ENCODE results near the gene PHLDA3. TPM values are rescaled to one million over a fixed set of nuclear protein-coding genes. Genes with fewer than 3 reads are reported as not detected.

The PHLDA3 gene
- total RNA-seq = 10 to 100 TPM; 18.6 to 22.7 TPM
- polyA plus RNA-seq = 1.0 TPM

GRCh38 chr1:201468844-201469644, at the start of gene PHLDA3:
Gene PHLDA3, minus strand, starts transcription at chr1:201469188. Its CDS starts 402 bp downstream, at chr1:201468786.
- peak within 1 kb of the TSS; percentile 44 to 67 (median 56) for H3K4me3 Mint-ChIP-seq
- H3K27me3 Mint-ChIP-seq = peaks cover 22 to 60% of the 10 kb centered on the region in 2 donors
- no peak for DNase-seq
- no peaks in the 10 kb centered on the region for H3K9me3 Mint-ChIP-seq
- CTCF ChIA-PET = interaction anchor here (1.1 kb wide), 1 partner anchor 12 kb away, joined by 3 read pairs; no protein-coding TSS in a partner anchor
- H3K36me3 Mint-ChIP-seq = no peaks in the 10 kb centered on the region
- Histone ChIP-seq H3K27me3 (ENCODE audit: insufficient read depth, low read length, poor library complexity, severe bottlenecking) (peaks cover 9% of the 10 kb centered on the region), H3K4me1 (ENCODE audit: insufficient read depth, low read length) (no peaks in the 10 kb centered on the region), H3K9me3 (ENCODE audit: low read length) (no peaks in the 10 kb centered on the region), H3K4me3 (ENCODE audit: low read length) (no peak within 1 kb of the TSS), H3K27ac (ENCODE audit: low read depth, low read length) (no peak within 1 kb of the TSS), H3K36me3 (ENCODE audit: insufficient read depth, low read length) (no peaks in the 10 kb centered on the region)
- POLR2A ChIA-PET = no interaction called here
- H3K27ac Mint-ChIP-seq = peak within 1 kb of the TSS in 1 of 8 donors; percentile 81
- peaks cover 5 to 10% (median 6%) of the 10 kb centered on the region in 3 donors for H3K4me1 Mint-ChIP-seq

- H3K27me3 Mint-ChIP-seq = peaks cover 0 to 1% of the 10 kb centered on the region in 2 donors
- Histone ChIP-seq H3K27ac (ENCODE audit: low read depth, low read length) (no peak overlapping the region), H3K36me3 (ENCODE audit: insufficient read depth, low read length) (no peaks in the 10 kb centered on the region), H3K4me3 (ENCODE audit: low read length) (no peak overlapping the region), H3K4me1 (ENCODE audit: insufficient read depth, low read length) (no peaks in the 10 kb centered on the region), H3K27me3 (ENCODE audit: insufficient read depth, low read length, poor library complexity, severe bottlenecking) (no peaks in the 10 kb centered on the region), H3K9me3 (ENCODE audit: low read length) (no peaks in the 10 kb centered on the region)
- H3K36me3 Mint-ChIP-seq = peaks cover 11 to 23% (median 15%) of the 10 kb centered on the region in 3 donors
- CTCF ChIA-PET = interaction anchor here (19.3 kb wide), 1 partner anchor 36 kb away, joined by 406 read pairs; no protein-coding TSS in a partner anchor
- peaks cover 0 to 2% (median 0%) of the 10 kb centered on the region in 5 donors for H3K9me3 Mint-ChIP-seq
- no peak for DNase-seq
- H3K27ac Mint-ChIP-seq = no peak overlapping the region
- no peak overlapping the region for H3K4me3 Mint-ChIP-seq
- peaks cover 0 to 1% (median under 1%) of the 10 kb centered on the region in 3 donors for H3K4me1 Mint-ChIP-seq
- POLR2A ChIA-PET = no interaction called here
These were observed 49.1 kb upstream of the PHLDA3 start for GRCh38 chr1:201518071-201518470.

- no peak overlapping the region for H3K4me3 Mint-ChIP-seq
These were observed 48.6 kb upstream of the PHLDA3 start for GRCh38 chr1:201517631-201518030.

GRCh38 chr1:201516511-201517127, 47.6 kb upstream of the PHLDA3 start:
- no peak for DNase-seq
- no peak overlapping the region for H3K4me3 Mint-ChIP-seq
- H3K36me3 Mint-ChIP-seq = peaks cover 5 to 16% (median 6%) of the 10 kb centered on the region in 3 donors
- H3K4me1 ChIP-seq (ENCODE audit: insufficient read depth, low read length) = no peaks in the 10 kb centered on the region
- H3K36me3 ChIP-seq (ENCODE audit: insufficient read depth, low read length) = no peaks in the 10 kb centered on the region
- peaks cover 0 to 1% of the 10 kb centered on the region in 2 donors for H3K27me3 Mint-ChIP-seq
- H3K27me3 ChIP-seq (ENCODE audit: insufficient read depth, low read length, poor library complexity, severe bottlenecking) = no peaks in the 10 kb centered on the region
- ChIA-PET POLR2A (no interaction called here), CTCF (interaction anchor here (1.2 to 19.3 kb wide), 4 partner anchors 9 to 69 kb away, joined by 3 to 406 read pairs (median 6); partner anchors contain the start of gene CSRP1)
- peaks cover 0 to 4% (median 2%) of the 10 kb centered on the region in 3 donors for H3K4me1 Mint-ChIP-seq
- H3K27ac Mint-ChIP-seq = peak overlapping the region in 2 of 8 donors; percentile 30 to 71
- H3K9me3 ChIP-seq (ENCODE audit: low read length) = no peaks in the 10 kb centered on the region
- no peaks in the 10 kb centered on the region for H3K9me3 Mint-ChIP-seq
- no peak overlapping the region for H3K27ac ChIP-seq (ENCODE audit: low read depth, low read length)
- no peak overlapping the region for H3K4me3 ChIP-seq (ENCODE audit: low read length)

More at GRCh38 chr1:201517631-201518030, 48.6 kb upstream of the PHLDA3 start:
- peaks cover 11 to 23% (median 14%) of the 10 kb centered on the region in 3 donors for H3K36me3 Mint-ChIP-seq
- ChIA-PET CTCF (interaction anchor here (19.3 kb wide), 1 partner anchor 35 kb away, joined by 406 read pairs; no protein-coding TSS in a partner anchor), POLR2A (no interaction called here)
- Histone ChIP-seq H3K4me3 (ENCODE audit: low read length) (no peak overlapping the region), H3K36me3 (ENCODE audit: insufficient read depth, low read length) (no peaks in the 10 kb centered on the region), H3K4me1 (ENCODE audit: insufficient read depth, low read length) (no peaks in the 10 kb centered on the region), H3K27me3 (ENCODE audit: insufficient read depth, low read length, poor library complexity, severe bottlenecking) (no peaks in the 10 kb centered on the region), H3K9me3 (ENCODE audit: low read length) (no peaks in the 10 kb centered on the region), H3K27ac (ENCODE audit: low read depth, low read length) (no peak overlapping the region)
- H3K9me3 Mint-ChIP-seq = peaks cover 0 to 2% (median 0%) of the 10 kb centered on the region in 5 donors
- DNase-seq = no peak
- peaks cover 0 to 4% (median 2%) of the 10 kb centered on the region in 3 donors for H3K4me1 Mint-ChIP-seq
- no peak overlapping the region for H3K27ac Mint-ChIP-seq
- peaks cover 0 to 1% of the 10 kb centered on the region in 2 donors for H3K27me3 Mint-ChIP-seq

- Histone ChIP-seq H3K4me3 (ENCODE audit: low read length) (no peak overlapping the region), H3K9me3 (ENCODE audit: low read length) (no peaks in the 10 kb centered on the region), H3K27ac (ENCODE audit: low read depth, low read length) (no peak overlapping the region), H3K27me3 (ENCODE audit: insufficient read depth, low read length, poor library complexity, severe bottlenecking) (no peaks in the 10 kb centered on the region), H3K36me3 (ENCODE audit: insufficient read depth, low read length) (no peaks in the 10 kb centered on the region), H3K4me1 (ENCODE audit: insufficient read depth, low read length) (no peaks in the 10 kb centered on the region)
- ChIA-PET CTCF (interaction anchor here (1.2 to 19.3 kb wide), 4 partner anchors 8 to 68 kb away, joined by 3 to 406 read pairs (median 6); partner anchors contain the start of gene CSRP1), POLR2A (no interaction called here)
- no peak overlapping the region for H3K4me3 Mint-ChIP-seq
- H3K27me3 Mint-ChIP-seq = peaks cover 0 to 1% of the 10 kb centered on the region in 2 donors
- no peaks in the 10 kb centered on the region for H3K9me3 Mint-ChIP-seq
- H3K36me3 Mint-ChIP-seq = peaks cover 5 to 16% (median 6%) of the 10 kb centered on the region in 3 donors
- H3K27ac Mint-ChIP-seq = peak overlapping the region in 1 of 8 donors; percentile 12
- peaks cover 0 to 4% (median 2%) of the 10 kb centered on the region in 3 donors for H3K4me1 Mint-ChIP-seq
- DNase-seq = no peak
These were observed 46.9 kb upstream of the PHLDA3 start for GRCh38 chr1:201515895-201516294.

- no peak for DNase-seq
- H3K27me3 Mint-ChIP-seq = peaks cover 0 to 1% of the 10 kb centered on the region in 2 donors
- ChIA-PET CTCF (interaction anchor here (1.2 to 19.3 kb wide), 4 partner anchors 8 to 67 kb away, joined by 3 to 406 read pairs (median 6); partner anchors contain the start of gene CSRP1), POLR2A (no interaction called here)
- Histone ChIP-seq H3K36me3 (ENCODE audit: insufficient read depth, low read length) (no peaks in the 10 kb centered on the region), H3K4me1 (ENCODE audit: insufficient read depth, low read length) (no peaks in the 10 kb centered on the region), H3K27me3 (ENCODE audit: insufficient read depth, low read length, poor library complexity, severe bottlenecking) (no peaks in the 10 kb centered on the region), H3K9me3 (ENCODE audit: low read length) (no peaks in the 10 kb centered on the region), H3K27ac (ENCODE audit: low read depth, low read length) (no peak overlapping the region), H3K4me3 (ENCODE audit: low read length) (no peak overlapping the region)
- no peaks in the 10 kb centered on the region for H3K9me3 Mint-ChIP-seq
- H3K4me3 Mint-ChIP-seq = no peak overlapping the region
- peaks cover 0 to 4% (median 2%) of the 10 kb centered on the region in 3 donors for H3K4me1 Mint-ChIP-seq
- H3K27ac Mint-ChIP-seq = peak overlapping the region in 1 of 8 donors; percentile 12
- H3K36me3 Mint-ChIP-seq = peaks cover under 1 to 13% (median 5%) of the 10 kb centered on the region in 3 donors
These were observed 46.2 kb upstream of the PHLDA3 start for GRCh38 chr1:201515062-201515750.

- no peak overlapping the region for H3K27ac Mint-ChIP-seq
- no peaks in the 10 kb centered on the region for H3K36me3 ChIP-seq (ENCODE audit: insufficient read depth, low read length)
- H3K36me3 Mint-ChIP-seq = peaks cover 0 to 10% (median 5%) of the 10 kb centered on the region in 3 donors
- no peaks in the 10 kb centered on the region for H3K27me3 ChIP-seq (ENCODE audit: insufficient read depth, low read length, poor library complexity, severe bottlenecking)
- H3K27me3 Mint-ChIP-seq = peaks cover 0 to 1% of the 10 kb centered on the region in 2 donors
- no peak overlapping the region for H3K4me3 ChIP-seq (ENCODE audit: low read length)
- H3K9me3 Mint-ChIP-seq = no peaks in the 10 kb centered on the region
- H3K9me3 ChIP-seq (ENCODE audit: low read length) = no peaks in the 10 kb centered on the region
- ChIA-PET POLR2A (no interaction called here), CTCF (interaction anchor here (2.1 to 19.3 kb wide), 3 partner anchors 12 to 32 kb away, joined by 18 to 406 read pairs (median 47); no protein-coding TSS in a partner anchor)
- no peak for DNase-seq
- H3K27ac ChIP-seq (ENCODE audit: low read depth, low read length) = no peak overlapping the region
- H3K4me3 Mint-ChIP-seq = no peak overlapping the region
- peaks cover 0 to 9% (median 5%) of the 10 kb centered on the region in 3 donors for H3K4me1 Mint-ChIP-seq
- H3K4me1 ChIP-seq (ENCODE audit: insufficient read depth, low read length) = no peaks in the 10 kb centered on the region
These were observed 45.5 kb upstream of the PHLDA3 start for GRCh38 chr1:201514466-201514865.

All from CD8-positive, alpha-beta memory T cell (primary cell).